Right forelimb (tissue), 1 donor: ENCODE data around the gene MPC2.
"Not testable (repeated sequence)": the region's sequence is repeated elsewhere in the genome, so short reads cannot be mapped to it uniquely, and the experiment has no call there.

Experiments used
- DNase-seq: peaks from one replicate; pipeline ENCODE4 v3.0.0-alpha.2; 2018

The MPC2 gene

DNA sequence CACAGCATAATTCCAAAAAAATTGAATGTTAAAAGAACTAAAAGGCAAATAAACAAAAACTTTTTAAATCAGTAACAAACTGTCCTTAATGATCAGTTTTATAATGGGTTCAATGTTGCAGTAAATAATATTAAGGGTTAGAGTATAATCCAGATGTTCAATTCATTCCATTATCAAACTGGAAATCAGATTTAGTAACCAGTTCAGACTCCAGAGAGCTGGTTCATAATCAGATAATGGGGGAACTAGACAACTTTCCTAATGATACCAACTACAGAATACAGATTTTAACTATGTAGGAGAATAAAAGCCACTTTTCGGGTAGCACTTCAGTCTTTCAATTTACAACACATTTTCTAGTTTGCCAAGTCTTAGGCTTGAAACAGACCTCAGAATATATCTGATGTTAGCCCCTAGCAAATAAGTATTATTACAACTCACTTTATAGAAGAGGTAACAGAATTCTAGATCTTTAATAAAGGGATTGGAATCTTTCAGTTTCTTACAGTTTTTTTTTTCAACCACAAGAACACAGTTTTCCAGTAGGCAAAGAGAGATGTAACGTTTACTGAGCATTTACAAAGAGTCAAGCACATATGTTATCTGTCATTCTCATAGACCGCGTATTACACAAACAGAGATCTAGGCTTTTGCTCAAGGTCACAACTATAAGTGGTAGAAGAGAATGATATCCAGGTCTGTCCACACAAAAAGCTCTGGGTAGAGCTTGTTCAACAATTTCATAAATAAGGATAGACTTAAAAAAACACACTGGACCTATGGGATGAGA is 2.3 kb downstream of the MPC2 start:
- DNase-seq: no peak

DNA sequence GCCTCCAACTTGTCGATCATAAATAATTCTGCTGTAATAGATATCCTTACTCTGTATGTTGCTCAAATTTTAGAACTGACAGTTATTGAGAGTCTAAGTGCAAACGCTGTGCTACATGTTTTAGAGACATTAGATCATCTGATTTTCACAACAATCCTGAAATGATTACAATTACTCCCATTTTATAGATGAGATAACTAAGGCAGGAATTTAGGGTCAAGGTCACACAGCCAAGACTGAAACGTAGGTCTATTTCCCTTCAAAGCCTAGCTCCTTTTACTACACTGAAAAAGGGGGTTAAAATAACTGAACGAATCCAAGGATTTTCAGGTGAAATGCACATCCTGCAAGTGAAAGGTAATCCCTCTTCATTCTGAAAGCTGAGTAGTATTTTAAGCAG is 3.1 kb downstream of the MPC2 start:
- DNase-seq: no peak

DNA sequence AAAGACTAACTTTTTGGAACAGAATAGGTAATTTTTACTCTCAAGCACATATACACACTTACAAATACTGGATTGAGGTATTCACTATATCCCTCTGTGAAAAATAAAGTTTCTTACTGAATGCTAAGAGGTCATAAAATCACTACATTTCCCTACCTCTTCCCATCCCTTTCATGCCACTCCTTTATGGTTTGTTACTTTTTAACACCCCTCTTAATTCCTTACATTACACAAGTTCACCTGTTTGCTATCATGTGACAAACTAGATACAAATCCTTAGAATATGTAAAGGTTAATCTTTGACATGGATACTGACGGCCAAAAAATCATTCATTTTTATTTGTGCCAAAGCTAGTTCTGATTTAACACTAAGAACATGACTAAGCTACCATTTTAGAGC is 7.1 kb downstream of the MPC2 start:
- no peak for DNase-seq

DNA sequence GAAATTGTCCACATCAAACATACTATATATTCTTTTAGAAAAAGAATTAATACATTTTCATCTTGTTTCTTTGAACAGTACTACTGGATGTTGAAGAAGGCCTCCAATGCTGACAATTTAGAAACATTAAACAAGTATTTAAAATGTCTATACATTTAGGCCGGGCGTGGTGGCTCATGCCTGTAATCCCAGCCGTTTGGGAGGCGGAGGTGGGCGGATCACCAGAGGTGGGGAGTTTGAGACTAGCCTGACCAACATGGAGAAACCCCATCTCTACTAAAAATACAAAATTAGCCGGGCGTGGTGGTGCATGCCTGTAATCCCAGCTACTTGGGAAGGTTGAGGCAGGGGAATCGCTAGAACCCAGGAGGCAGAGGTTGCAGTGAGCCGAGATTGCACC is 8.0 kb downstream of the MPC2 start:
- not testable (repeated sequence) for DNase-seq

GRCh38 chr1:167928457-167928852 is 8.4 kb downstream of the MPC2 start:
- no peak for DNase-seq

GRCh38 chr1:167927046-167927754 is 9.7 kb downstream of the MPC2 start:
- no peak for DNase-seq

- DNase-seq: no peak
Measured at GRCh38 chr1:167926486-167926997, 10.3 kb downstream of the MPC2 start.

DNA sequence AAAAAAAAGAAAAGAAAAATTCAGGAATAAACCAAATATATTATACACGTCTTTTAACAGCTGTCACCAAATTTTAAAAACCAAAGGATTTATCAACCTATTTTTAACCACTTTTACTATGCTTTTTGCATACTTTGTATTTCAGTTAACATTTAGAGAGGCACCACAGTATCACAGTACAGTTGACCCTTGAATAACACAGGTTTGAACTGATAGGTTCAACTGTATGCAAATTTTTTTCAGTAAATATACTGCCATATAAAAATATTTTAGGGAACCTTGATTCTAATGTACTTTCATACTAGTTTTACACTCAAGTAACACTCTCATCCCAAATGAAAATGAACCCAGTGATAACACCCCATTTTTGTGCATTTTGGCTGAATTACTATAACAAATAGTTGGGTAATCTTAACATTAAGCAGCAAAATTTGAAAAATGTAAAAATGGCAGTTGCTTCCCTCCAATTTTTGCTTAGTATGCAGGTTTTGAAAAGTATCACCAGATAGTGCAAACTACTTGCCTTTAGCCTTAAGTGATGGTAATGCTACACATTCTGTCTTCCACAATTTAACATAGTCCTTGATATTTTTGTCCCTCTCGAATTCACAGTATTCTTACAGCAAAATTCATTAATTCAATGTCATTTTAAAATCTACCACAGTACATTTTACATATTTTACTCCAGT is 12.2 kb downstream of the MPC2 start:
- DNase-seq: no peak

- DNase-seq: no peak
Measured at GRCh38 chr1:167924102-167924501, 12.8 kb downstream of the MPC2 start.

DNA sequence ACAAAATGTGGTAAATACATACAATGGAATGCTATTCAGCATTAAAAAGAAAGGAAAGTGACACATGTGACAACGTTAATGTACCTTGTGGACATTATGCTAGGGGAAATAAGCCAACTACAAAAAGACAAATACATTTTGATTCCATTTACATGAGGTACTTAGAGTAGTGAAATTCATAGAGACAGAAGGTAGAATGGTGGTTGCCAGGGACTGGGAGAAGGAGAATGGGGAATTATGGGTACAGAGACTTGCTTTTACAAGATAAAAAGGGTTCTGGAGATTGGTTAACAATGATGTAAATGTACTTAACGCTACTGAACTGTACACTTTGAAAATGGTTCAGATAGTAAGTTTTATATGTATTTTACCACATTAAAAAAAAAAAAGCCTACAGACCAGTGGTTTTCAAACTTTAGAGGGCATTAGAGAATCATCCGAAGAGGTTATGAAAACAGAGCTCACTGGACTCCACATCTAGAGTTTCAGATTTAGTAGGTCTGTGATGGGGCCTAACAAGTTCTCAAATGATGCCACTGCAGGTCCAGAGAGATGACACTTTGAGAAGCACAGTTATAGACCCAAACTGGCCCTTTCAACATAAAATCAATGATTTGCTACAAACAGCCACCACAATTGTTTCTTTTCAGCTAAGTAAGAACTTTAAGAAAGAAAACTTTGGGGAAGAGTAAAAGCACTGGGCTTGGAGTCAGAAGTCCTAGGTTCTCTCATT is 13.4 kb downstream of the MPC2 start:
- DNase-seq: no peak

DNA sequence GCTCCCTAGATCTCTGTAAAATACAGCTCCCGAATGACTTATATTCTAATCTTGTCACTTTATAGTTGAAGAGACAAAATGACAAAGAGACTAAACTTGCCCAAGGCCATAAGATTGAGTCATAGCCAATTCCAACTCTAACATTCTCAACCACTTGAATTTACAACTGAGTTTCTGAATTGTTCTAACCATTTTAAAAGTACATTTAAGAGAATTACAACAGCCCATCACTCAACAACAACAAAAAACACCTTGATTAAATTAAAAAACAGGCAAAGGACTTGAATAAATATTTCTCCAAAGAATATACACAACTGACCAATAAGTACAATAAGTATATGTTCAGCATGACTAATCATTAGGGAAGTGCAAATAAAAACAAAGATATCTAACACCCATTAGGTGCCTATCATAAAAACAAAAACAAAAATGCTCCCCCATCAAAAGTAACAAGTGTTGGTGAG is 14.2 kb downstream of the MPC2 start:
- DNase-seq: no peak

GRCh38 chr1:167922023-167922422 is 14.8 kb downstream of the MPC2 start:
- no peak for DNase-seq

- DNase-seq: no peak
Measured at GRCh38 chr1:167916766-167917511, 19.9 kb downstream of the MPC2 start.

GRCh38 chr1:167915569-167915968 is 21.3 kb downstream of the MPC2 start:
- no peak for DNase-seq

- DNase-seq: no peak
Measured at GRCh38 chr1:167913895-167914496, 22.9 kb downstream of the MPC2 start, which contains the start of gene ADCY10. ADCY10 (minus strand) TSS chr1:167914134; CDS start chr1:167905140, 8,994 bp downstream.

DNA sequence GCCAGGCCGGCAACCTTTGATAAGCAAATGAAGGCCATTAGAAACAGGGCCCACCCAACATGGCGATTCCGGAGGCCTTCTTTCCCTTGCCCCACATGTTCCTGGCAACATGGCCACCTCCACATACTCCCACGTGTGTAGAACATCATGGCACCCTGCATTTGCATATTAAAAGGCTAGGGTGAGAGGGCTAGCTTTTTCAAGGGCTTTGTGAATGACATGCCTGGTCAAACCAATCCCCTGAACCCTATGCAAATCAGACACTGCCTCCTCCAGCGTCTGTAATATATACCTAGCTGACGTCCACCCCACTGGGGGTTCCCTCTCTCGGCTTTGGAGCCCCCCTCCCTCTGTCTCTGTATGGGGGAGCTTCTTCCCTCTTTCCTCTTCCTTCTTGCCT is 24.6 kb downstream of the MPC2 start:
- no peak for DNase-seq

GRCh38 chr1:167911413-167911812 is 25.5 kb downstream of the MPC2 start:
- no peak for DNase-seq

DNA sequence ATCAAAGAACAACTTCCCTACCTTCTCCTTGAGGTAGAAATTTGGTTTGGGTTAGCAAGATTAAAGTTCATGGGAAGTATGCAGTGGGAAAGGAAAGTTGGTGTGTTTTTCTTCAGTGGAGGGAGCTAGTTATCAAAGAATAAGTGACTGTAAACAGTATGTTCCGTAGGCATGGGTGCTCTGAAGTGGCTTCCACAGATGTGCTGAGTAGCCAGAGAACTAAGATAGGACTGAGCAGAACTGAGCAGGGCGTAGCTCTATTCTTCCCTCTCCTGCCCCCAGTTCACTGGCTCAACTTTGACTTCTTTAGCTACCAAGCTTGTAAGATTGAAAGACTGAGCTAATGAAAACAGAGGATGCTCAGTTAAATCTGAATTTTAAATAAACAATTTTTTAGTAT is 26.3 kb downstream of the MPC2 start:
- no peak for DNase-seq

- DNase-seq: no peak
Measured at GRCh38 chr1:167909691-167910180, 27.1 kb downstream of the MPC2 start.

- DNase-seq: no peak
Measured at GRCh38 chr1:167905671-167906070, 31.2 kb downstream of the MPC2 start.

DNA sequence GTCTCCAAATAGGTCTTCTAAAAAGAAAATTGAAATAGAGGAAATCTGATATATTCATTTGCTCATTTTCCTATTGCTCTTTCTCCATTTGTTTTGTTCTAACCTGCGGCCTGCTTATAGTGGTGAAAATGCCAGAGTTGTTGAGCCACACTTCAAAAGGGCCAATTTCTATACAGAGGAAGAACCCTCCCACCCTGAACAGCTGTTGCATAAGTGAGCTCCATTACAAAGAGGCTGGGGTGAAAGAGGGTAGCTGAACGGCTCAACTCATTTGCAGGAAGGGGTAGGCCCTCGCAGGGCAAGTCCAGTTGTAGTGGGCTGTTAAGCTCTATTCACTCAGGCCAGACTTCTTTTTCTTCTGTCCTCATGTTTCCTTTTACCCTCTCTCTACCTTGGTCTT is 31.7 kb downstream of the MPC2 start:
- no peak for DNase-seq
